BE2C (cell line): Measurements from ENCODE around the gene SLC43A2.
"Not testable (repeated sequence)": the region's sequence is repeated elsewhere in the genome, so short reads cannot be mapped to it uniquely, and the experiment has no call there.

Experiments used
- DNase-seq: peaks from one replicate; pipeline ENCODE4 v3.0.0-alpha.2; 2020
- H3K27me3 ChIP-seq: fragments of 250-450 bp; sonication (Bioruptor Pico); 2 replicates; pipeline ENCODE4 v1.5.1; 2020; ENCODE audit warnings: mild to moderate bottlenecking
- H3K36me3 ChIP-seq: fragments of 250-450 bp; sonication (Bioruptor Pico); 2 replicates; pipeline ENCODE4 v1.5.1; 2020; ENCODE audit warnings: mild to moderate bottlenecking
- H3K4me1 ChIP-seq: fragments of 250-450 bp; sonication (Bioruptor Pico); 2 replicates; pipeline ENCODE4 v1.5.1; 2020
- H3K4me3 ChIP-seq: 2 replicates; pipeline ENCODE4 v1.5.1; 2011; ENCODE audit warnings: low read depth, low read length
- H3K9me3 ChIP-seq: fragments of 250-450 bp; sonication (Bioruptor Pico); 2 replicates; pipeline ENCODE4 v1.5.1; 2020
- CTCF ChIP-seq: IDR thresholded peaks from 2 replicates; pipeline ENCODE4 v1.5.1; 2012; ENCODE audit warnings: mild to moderate bottlenecking, low read depth, low read length

SLC43A2 gene

GRCh38 chr17:1563786-1564613, 64.6 kb downstream of the SLC43A2 start:
- Histone ChIP-seq H3K4me1 (no peaks in the 10 kb centered on the region), H3K4me3 (no peak overlapping the region), H3K9me3 (no peaks in the 10 kb centered on the region), H3K27me3 (no peaks in the 10 kb centered on the region), H3K36me3 (no peaks in the 10 kb centered on the region)
- DNase-seq, result no peak
- no peak for TF ChIP-seq CTCF

DNA sequence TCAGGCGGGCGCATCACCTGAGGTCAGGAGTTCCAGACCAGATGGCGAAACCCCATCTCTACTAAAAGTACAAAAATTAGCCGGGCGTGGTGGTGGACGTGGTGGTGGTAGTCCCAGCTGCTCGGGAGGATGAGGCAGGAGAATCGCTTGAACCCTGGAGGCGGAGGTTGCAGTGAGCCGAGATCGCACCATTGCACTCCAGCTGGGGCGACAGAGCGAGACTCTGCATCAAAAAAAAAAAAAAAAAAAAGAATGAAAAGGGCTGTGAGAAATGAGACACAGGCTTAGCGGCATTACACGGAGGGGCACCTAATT, 65.2 kb downstream of the SLC43A2 start:
- not testable (repeated sequence) for H3K27me3 ChIP-seq, H3K4me3 ChIP-seq, H3K4me1 ChIP-seq, DNase-seq, H3K9me3 ChIP-seq, H3K36me3 ChIP-seq

GRCh38 chr17:1562176-1562643, 66.4 kb downstream of the SLC43A2 start:
- peak overlapping the region; percentile 59 for H3K4me3 ChIP-seq

DNA sequence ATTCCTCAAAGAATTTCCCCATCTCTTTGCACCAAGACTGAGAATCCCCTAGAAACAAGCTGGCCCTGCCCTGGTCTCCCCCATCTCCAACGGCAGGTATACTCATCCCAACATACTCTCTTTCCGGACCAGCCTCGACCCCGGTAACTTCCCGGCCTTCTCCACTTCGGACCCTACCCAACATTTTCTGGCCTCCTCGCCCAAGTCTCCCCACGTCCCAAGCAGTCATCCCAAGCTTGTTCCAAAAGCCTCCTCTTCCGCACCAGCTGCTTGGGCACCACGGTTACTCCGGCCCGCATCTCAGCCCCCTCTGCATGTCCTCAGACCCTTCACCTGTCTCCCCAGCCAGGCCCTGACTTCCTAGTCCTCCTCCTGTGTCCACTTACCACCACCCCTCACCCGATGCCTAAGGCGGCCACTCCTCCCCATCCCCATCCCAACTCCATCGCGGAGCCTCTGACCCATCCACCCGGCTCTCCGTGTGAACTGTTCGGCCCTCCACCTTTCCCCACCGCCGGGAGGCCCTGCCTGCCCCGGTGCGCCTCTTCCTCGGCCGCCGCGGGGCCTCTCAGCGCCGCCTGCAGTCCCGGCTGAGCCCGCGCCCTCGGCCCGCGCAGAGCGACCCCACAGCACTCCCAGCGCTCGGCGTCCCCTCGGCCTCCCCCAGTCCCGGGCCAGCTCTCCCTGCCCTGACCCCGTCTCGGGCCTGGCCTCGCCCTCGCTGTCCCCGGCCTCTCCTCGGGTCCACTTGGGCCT, 67.0 kb downstream of the SLC43A2 start:
- no peaks in the 10 kb centered on the region for H3K27me3 ChIP-seq
- peak overlapping the region; percentile 59 for H3K4me3 ChIP-seq
- H3K9me3 ChIP-seq, result no peaks in the 10 kb centered on the region
- no peaks in the 10 kb centered on the region for H3K4me1 ChIP-seq
- no peak for DNase-seq
- TF ChIP-seq CTCF, result no peak
- H3K36me3 ChIP-seq, result no peaks in the 10 kb centered on the region

More at GRCh38 chr17:1562176-1562643, 66.4 kb downstream of the SLC43A2 start:
- Histone ChIP-seq H3K27me3 (no peaks in the 10 kb centered on the region), H3K9me3 (no peaks in the 10 kb centered on the region), H3K4me1 (no peaks in the 10 kb centered on the region), H3K36me3 (no peaks in the 10 kb centered on the region)
- no peak for TF ChIP-seq CTCF
- no peak for DNase-seq

DNA sequence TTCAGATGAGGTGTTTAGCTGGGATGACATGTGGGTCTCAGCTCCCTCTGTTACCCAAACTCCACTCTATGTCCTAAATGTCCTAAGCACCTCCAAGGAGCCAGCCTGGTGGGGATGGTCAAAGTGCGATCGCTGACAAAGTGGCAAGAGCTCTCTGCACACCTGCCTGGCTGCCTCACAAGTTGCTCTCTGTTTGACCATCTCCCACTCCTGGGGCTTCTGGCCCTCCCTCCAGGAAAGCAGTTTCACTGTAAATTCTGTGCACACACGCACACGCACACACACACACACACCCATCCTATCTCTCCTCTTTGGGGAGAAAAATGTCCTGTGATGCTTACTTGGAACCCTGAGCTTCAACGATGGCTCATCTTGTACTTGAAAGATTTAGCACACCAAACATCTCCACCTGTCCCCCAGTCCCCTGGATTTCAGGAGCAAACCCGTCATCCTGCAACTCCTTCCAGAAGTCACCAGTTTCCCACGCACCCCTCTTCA, 67.7 kb downstream of the SLC43A2 start:
- Histone ChIP-seq H3K9me3 (no peaks in the 10 kb centered on the region), H3K4me3 (no peak overlapping the region; the same call in 1 of the 2 replicates), H3K36me3 (no peaks in the 10 kb centered on the region), H3K4me1 (no peaks in the 10 kb centered on the region), H3K27me3 (no peaks in the 10 kb centered on the region)
- TF ChIP-seq CTCF, result no peak
- no peak for DNase-seq

DNA sequence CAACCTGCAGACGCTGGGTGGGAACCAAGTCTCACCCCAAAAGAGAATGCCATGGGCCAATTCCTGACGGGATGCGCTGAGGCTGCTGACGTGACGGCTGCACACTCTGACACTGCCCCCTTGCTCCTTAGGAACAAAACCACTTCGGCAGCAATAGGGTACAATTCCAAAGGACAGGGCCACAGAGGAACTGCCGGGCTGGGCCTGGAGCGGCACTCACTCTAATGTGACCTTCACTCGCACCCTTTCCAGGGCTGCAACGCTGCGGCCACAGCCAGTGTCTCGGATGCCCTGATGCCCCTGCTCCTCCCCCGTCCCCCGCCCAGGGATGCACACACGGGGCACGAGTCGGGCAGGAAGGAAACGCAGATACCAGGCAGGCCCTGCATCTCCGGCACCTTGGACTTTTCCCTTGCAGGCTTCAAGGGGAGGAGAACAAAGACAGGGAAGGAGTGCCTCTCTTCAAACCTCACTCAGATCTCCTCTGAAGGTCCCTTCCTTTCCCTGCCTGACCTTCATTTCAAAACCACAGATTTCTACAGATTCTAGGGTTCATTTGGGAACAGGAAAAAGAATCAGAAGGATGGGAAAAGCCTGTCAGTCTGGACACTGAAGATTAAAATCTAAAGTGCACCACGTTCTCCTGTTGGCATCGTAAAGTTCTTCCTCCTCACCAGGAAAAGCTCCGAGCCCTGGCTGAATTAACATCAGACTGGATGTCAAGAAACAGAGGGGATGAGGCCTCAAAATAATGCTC, 68.4 kb downstream of the SLC43A2 start:
- no peak for TF ChIP-seq CTCF
- H3K27me3 ChIP-seq, result no peaks in the 10 kb centered on the region
- no peak overlapping the region for H3K4me3 ChIP-seq
- no peaks in the 10 kb centered on the region for H3K36me3 ChIP-seq
- DNase-seq, result no peak
- H3K4me1 ChIP-seq, result peaks cover 2% of the 10 kb centered on the region; the same call in 1 of the 2 replicates
- no peaks in the 10 kb centered on the region for H3K9me3 ChIP-seq
